ENCODE measurements around the gene MYH11. TPM values are rescaled to one million over a fixed set of nuclear protein-coding genes. Genes with fewer than 3 reads are reported as not detected.
A peak's percentile ranks its signal among the peaks of the same experiment; 100 is the strongest.

Gene MYH11
- total and polyA plus RNA-seq, 2 of the 13 experiments (the other 11 are each of a cell fraction or from before 2014, with no cell fraction given) = not detected

GRCh38 chr16:15876503-15876902 lies 19.7 kb upstream of the MYH11 start:
- intact Hi-C loops (cut with micrococcal nuclease; ENCODE audit: unreplicated experiment) = no loop called here
- no TSS peak for BruUV-seq (replicated peaks)
- FAIRE-seq (no peak), ATAC-seq (no peak), DNase-seq (ENCODE audit: low spot score) (no peak)
- Histone ChIP-seq H3K27me3 (ENCODE audit: control insufficient read depth in 1 of 2, insufficient read depth in 2 of 2, low read length in 2 of 2) (no peaks in the 10 kb centered on the region), H3K9ac (ENCODE audit: insufficient read depth, low read depth, low read length) (no peak overlapping the region), H2AFZ (ENCODE audit: low read length) (no peak overlapping the region), H3K9me3 (ENCODE audit: low read length) (no peaks in the 10 kb centered on the region), H3K4me1 (ENCODE audit: insufficient read depth, low read length) (peaks cover 16% of the 10 kb centered on the region), H3K36me3 (replicated peaks in 1 of 2; ENCODE audit: control insufficient read depth in 1 of 2, insufficient read depth in 2 of 2, low read length in 2 of 2) (peaks cover 8 to 30% of the 10 kb centered on the region in 2 experiments), H3K79me2 (ENCODE audit: insufficient read depth, low read length) (peaks cover 2% of the 10 kb centered on the region), H3K4me2 (ENCODE audit: low read depth, low read length) (no peak overlapping the region), H3K27ac (ENCODE audit: extremely low read length, insufficient read depth, low read length) (no peak overlapping the region), H4K20me1 (ENCODE audit: insufficient read depth, low read length) (no peaks in the 10 kb centered on the region), H3K4me3 (replicated peaks in 1 of 3; ENCODE audit: insufficient read depth in 1 of 3, low read depth in 2 of 3, low read length in 3 of 3) (no peak overlapping the region)
- ChIA-PET CTCF (ENCODE audit: low intra/inter-chr PET ratio, low total read pairs) (no interaction called here), POLR2A (interaction anchor here (3.3 kb wide), 1 partner anchor 12 kb away, joined by 24 read pairs; the partner anchor contains the start of gene CEP20)
- TF ChIP-seq MTA3 (CRISPR knock-in tag; IDR thresholded peaks at IDR 0.05) = no peak
- TF ChIP-seq ZNF563 (CRISPR knock-in tag; IDR thresholded peaks at IDR 0.05) = no peak
- in situ Hi-C loops (cut with HindIII; ENCODE audit: extremely low pct_ligation_motif_present, low pct_unique_long_range_greater_than_20kb) = no loop called here
- 95% methylated on average over 5 of the region's 5 CpGs for WGBS (ENCODE audit: low lambda C conversion rate)

DNA sequence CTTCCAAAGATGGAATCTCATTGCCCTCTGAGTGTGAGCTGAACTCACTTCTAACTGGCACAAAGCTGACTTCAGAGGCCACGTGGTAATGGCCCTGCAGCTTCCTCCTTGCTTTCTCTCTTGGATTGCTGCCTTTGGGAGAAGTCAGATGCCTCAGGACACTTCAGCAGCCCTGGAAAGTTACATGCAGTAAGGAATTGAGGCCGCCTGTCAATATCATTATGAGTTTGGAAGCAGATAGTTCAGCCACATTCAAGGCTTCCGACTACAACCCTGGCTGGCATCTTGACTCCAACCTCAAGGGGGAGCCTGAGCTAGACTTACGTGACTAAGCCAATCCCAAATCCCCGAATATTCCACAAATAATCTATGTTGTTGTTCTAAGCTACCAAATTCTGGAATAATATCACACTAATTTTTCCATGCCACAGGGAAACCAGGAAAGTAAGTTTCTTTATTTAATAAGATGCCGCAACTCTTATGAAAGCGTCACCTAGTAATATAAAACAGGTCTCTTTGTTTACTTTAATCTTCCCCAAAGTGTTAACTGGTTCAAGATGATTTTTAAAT lies 18.0 kb upstream of the MYH11 start:
- H3K27ac ChIP-seq (ENCODE audit: extremely low read length, insufficient read depth, low read length) = no peak overlapping the region
- in situ Hi-C loops (cut with HindIII; ENCODE audit: extremely low pct_ligation_motif_present, low pct_unique_long_range_greater_than_20kb) = loop anchor here (5.0 kb wide), 1 partner anchor 252 kb away; no protein-coding TSS in a partner anchor
- POLR2A ChIA-PET = interaction anchor here (0.8 to 3.3 kb wide), 2 partner anchors 13 to 72 kb away, joined by 3 to 24 read pairs; partner anchors contain the start of gene CEP20
- TF ChIP-seq STAG1 (CRISPR knock-in tag; IDR thresholded peaks at IDR 0.05) = peak; percentile 91
- no peak for TF ChIP-seq ZNF510 (CRISPR knock-in tag; IDR thresholded peaks at IDR 0.05; ENCODE audit: low read depth)
- TF ChIP-seq ZNF256 (CRISPR knock-in tag; conservative IDR thresholded peaks at IDR 0.05) = no peak
- no peak for TF ChIP-seq ZFAT (CRISPR knock-in tag; conservative IDR thresholded peaks at IDR 0.05)
- no peak for TF ChIP-seq CHD2 (IDR thresholded peaks at IDR 0.05; ENCODE audit: low read depth, low read length)
- peak; percentile 19; the same call in 1 of the 2 replicates for TF ChIP-seq SAP130 (CRISPR knock-in tag; IDR thresholded peaks at IDR 0.05; ENCODE audit: low read depth)
- TF ChIP-seq, protein P1, sequence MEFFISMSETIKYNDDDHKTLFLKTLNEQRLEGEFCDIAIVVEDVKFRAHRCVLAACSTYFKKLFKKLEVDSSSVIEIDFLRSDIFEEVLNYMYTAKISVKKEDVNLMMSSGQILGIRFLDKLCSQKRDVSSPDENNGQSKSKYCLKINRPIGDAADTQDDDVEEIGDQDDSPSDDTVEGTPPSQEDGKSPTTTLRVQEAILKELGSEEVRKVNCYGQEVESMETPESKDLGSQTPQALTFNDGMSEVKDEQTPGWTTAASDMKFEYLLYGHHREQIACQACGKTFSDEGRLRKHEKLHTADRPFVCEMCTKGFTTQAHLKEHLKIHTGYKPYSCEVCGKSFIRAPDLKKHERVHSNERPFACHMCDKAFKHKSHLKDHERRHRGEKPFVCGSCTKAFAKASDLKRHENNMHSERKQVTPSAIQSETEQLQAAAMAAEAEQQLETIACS (CRISPR knock-in tag; IDR thresholded peaks at IDR 0.05) = no peak
- TF ChIP-seq DZIP1 (CRISPR knock-in tag; IDR thresholded peaks at IDR 0.05) = no peak
- TF ChIP-seq THAP11 (CRISPR knock-in tag; IDR thresholded peaks at IDR 0.05) = 0 out of 2 replicates have a peak, but pooled peaks have one; percentile 47
- no peak for TF ChIP-seq SP140L (CRISPR knock-in tag; IDR thresholded peaks at IDR 0.05; ENCODE audit: borderline replicate concordance)
- TF ChIP-seq HMG20B (CRISPR knock-in tag; conservative IDR thresholded peaks at IDR 0.05) = no peak
- 0 out of 2 replicates have a peak, but pooled peaks have one; percentile 36 for TF ChIP-seq KDM4B (CRISPR knock-in tag; IDR thresholded peaks at IDR 0.05)
- TF ChIP-seq GABPB1 (CRISPR knock-in tag; IDR thresholded peaks at IDR 0.05) = no peak
- TF ChIP-seq REPIN1 (CRISPR knock-in tag; IDR thresholded peaks at IDR 0.05; ENCODE audit: borderline replicate concordance, low read depth) = peak; percentile 44; the same call in 1 of the 2 replicates

More for the DNA sequence above, 18.0 kb upstream of the MYH11 start:
- WGBS (ENCODE audit: low lambda C conversion rate) = 75% methylated on average over 7 of the region's 7 CpGs
- H3K27me3 ChIP-seq (ENCODE audit: control insufficient read depth in 1 of 2, insufficient read depth in 2 of 2, low read length in 2 of 2) = no peaks in the 10 kb centered on the region
- intact Hi-C loops (cut with micrococcal nuclease; ENCODE audit: unreplicated experiment) = loop anchor here (1.0 to 2.0 kb wide), 2 partner anchors 74 to 252 kb away; partner anchors contain the start of gene ABCC1
- H4K20me1 ChIP-seq (ENCODE audit: insufficient read depth, low read length) = no peaks in the 10 kb centered on the region
- H3K79me2 ChIP-seq (ENCODE audit: insufficient read depth, low read length) = no peaks in the 10 kb centered on the region
- CTCF ChIA-PET (ENCODE audit: low intra/inter-chr PET ratio, low total read pairs) = interaction anchor here (0.7 to 2.8 kb wide), 2 partner anchors 251 to 253 kb away, joined by 3 to 48 read pairs; no protein-coding TSS in a partner anchor
- H2AFZ ChIP-seq (ENCODE audit: low read length) = no peak overlapping the region
- H3K36me3 ChIP-seq (replicated peaks in 1 of 2; ENCODE audit: control insufficient read depth in 1 of 2, insufficient read depth in 2 of 2, low read length in 2 of 2) = peaks cover 7 to 33% of the 10 kb centered on the region in 2 experiments
- H3K4me3 ChIP-seq (replicated peaks in 1 of 3; ENCODE audit: insufficient read depth in 1 of 3, low read depth in 2 of 3, low read length in 3 of 3) = no peak overlapping the region
- H3K4me2 ChIP-seq (ENCODE audit: low read depth, low read length) = no peak overlapping the region
- peak; percentile 70 for DNase-seq (ENCODE audit: low spot score)
- FAIRE-seq = peak; percentile 80
- BruUV-seq (replicated peaks) = no TSS peak
- H3K9ac ChIP-seq (ENCODE audit: insufficient read depth, low read depth, low read length) = no peak overlapping the region
- peak; percentile 95 for ATAC-seq
- peaks cover 7% of the 10 kb centered on the region for H3K4me1 ChIP-seq (ENCODE audit: insufficient read depth, low read length)
- no peaks in the 10 kb centered on the region for H3K9me3 ChIP-seq (ENCODE audit: low read length)

All from HepG2 (cell line).